Measurements from ENCODE around the gene CASD1. TPM values are rescaled to one million over a fixed set of nuclear protein-coding genes. Genes with fewer than 3 reads are reported as not detected.

CASD1 gene
- polyA plus RNA-seq, 1 donor from 2014 or later = 187 TPM

GRCh38 chr7:94567396-94567795 is 57.8 kb downstream of the CASD1 start:
- Histone ChIP-seq H3K79me2 (replicated peaks; ENCODE audit: insufficient read depth, low read length) (no peaks in the 10 kb centered on the region), H3K36me3 (ENCODE audit: insufficient read depth, low read length) (no peaks in the 10 kb centered on the region), H3K4me3 (ENCODE audit: low read length) (no peak overlapping the region), H3K4me2 (ENCODE audit: low read length) (no peak overlapping the region), H3K9me3 (ENCODE audit: low read length) (no peaks in the 10 kb centered on the region), H2AFZ (ENCODE audit: low read depth, low read length) (no peak overlapping the region), H3F3A (ENCODE audit: insufficient read depth, low read length, poor library complexity, severe bottlenecking) (no peaks in the 10 kb centered on the region), H3K9ac (ENCODE audit: low read length) (no peak overlapping the region), H4K20me1 (ENCODE audit: insufficient read depth) (no peaks in the 10 kb centered on the region), H3K9me2 (ENCODE audit: insufficient read depth, low read length) (no peaks in the 10 kb centered on the region), H3K27me3 (ENCODE audit: insufficient read depth, low read depth, low read length) (no peaks in the 10 kb centered on the region), H3K27ac (ENCODE audit: low read length) (no peak overlapping the region)
- TF ChIP-seq POLR2AphosphoS5 (IDR thresholded peaks at IDR 0.05) (no peak), CTCF (IDR thresholded peaks at IDR 0.05; ENCODE audit: poor library complexity, severe bottlenecking) (no peak), RAD21 (conservative IDR thresholded peaks at IDR 0.05) (no peak), SMC3 (conservative IDR thresholded peaks at IDR 0.05; ENCODE audit: poor library complexity) (no peak), EP300 (conservative IDR thresholded peaks at IDR 0.05; ENCODE audit: poor library complexity, severe bottlenecking) (no peak), REST (IDR thresholded peaks at IDR 0.05; ENCODE audit: borderline replicate concordance) (no peak), TAF1 (IDR thresholded peaks at IDR 0.05; ENCODE audit: low read depth) (no peak), MXI1 (conservative IDR thresholded peaks at IDR 0.05; ENCODE audit: poor library complexity, severe bottlenecking) (no peak), EZH2 (IDR thresholded peaks at IDR 0.05; ENCODE audit: borderline replicate concordance, insufficient read depth, low read length, poor library complexity, severe bottlenecking) (no peak)

- H3F3A ChIP-seq (ENCODE audit: insufficient read depth, low read length, poor library complexity, severe bottlenecking) = no peaks in the 10 kb centered on the region
- no peak overlapping the region for H3K4me2 ChIP-seq (ENCODE audit: low read length)
- H3K79me2 ChIP-seq (replicated peaks; ENCODE audit: insufficient read depth, low read length) = no peaks in the 10 kb centered on the region
- no peak overlapping the region for H3K4me3 ChIP-seq (ENCODE audit: low read length)
- no peaks in the 10 kb centered on the region for H3K9me3 ChIP-seq (ENCODE audit: low read length)
- no peak overlapping the region for H2AFZ ChIP-seq (ENCODE audit: low read depth, low read length)
- H4K20me1 ChIP-seq (ENCODE audit: insufficient read depth) = no peaks in the 10 kb centered on the region
- no peaks in the 10 kb centered on the region for H3K36me3 ChIP-seq (ENCODE audit: insufficient read depth, low read length)
- no peak overlapping the region for H3K9ac ChIP-seq (ENCODE audit: low read length)
- no peaks in the 10 kb centered on the region for H3K9me2 ChIP-seq (ENCODE audit: insufficient read depth, low read length)
- H3K27ac ChIP-seq (ENCODE audit: low read length) = no peak overlapping the region
- no peak for TF ChIP-seq MXI1 (conservative IDR thresholded peaks at IDR 0.05; ENCODE audit: poor library complexity, severe bottlenecking)
- no peak for TF ChIP-seq RAD21 (conservative IDR thresholded peaks at IDR 0.05)
- TF ChIP-seq EP300 (conservative IDR thresholded peaks at IDR 0.05; ENCODE audit: poor library complexity, severe bottlenecking) = no peak
- TF ChIP-seq CTCF (IDR thresholded peaks at IDR 0.05; ENCODE audit: poor library complexity, severe bottlenecking) = no peak
- TF ChIP-seq EZH2 (IDR thresholded peaks at IDR 0.05; ENCODE audit: borderline replicate concordance, insufficient read depth, low read length, poor library complexity, severe bottlenecking) = no peak
- TF ChIP-seq REST (IDR thresholded peaks at IDR 0.05; ENCODE audit: borderline replicate concordance) = no peak
- H3K27me3 ChIP-seq (ENCODE audit: insufficient read depth, low read depth, low read length) = no peaks in the 10 kb centered on the region
These were observed 62.2 kb downstream of the CASD1 start for GRCh38 chr7:94571816-94572215.

Data from neural cell (in vitro differentiated cells).